HCT116 (cell line): Measurements from ENCODE around the gene NOS3. TPM values are rescaled to one million over a fixed set of nuclear protein-coding genes. Genes with fewer than 3 reads are reported as not detected.

Source experiments
- ATAC-seq: fragments of 200-7000 bp; cut with Tn5 transposase; 2 replicates; pipeline ENCODE4 v1.9.1; 2020; ENCODE audit warnings: mild to moderate bottlenecking, moderate library complexity
- BruUV-seq: library from RNA; stranded (reverse); fragments of 400-500 nt; replicated peaks from 2 replicates; lab custom pipeline; 2021; lab: Mats Ljungman, UMichigan
- CTCF ChIA-PET: fragments of 300-600 bp; sonication (Branson Sonifier 250); formaldehyde crosslinking; loops from one replicate; lab custom pipeline; 2021; ENCODE audit warnings: antibody characterized with exemption; lab: Charles Lee
- POLR2A ChIA-PET: fragments of 300-600, 350-600 bp; sonication (Branson Sonifier 250); formaldehyde crosslinking; loops from one replicate; lab custom pipeline; 2021; ENCODE audit warnings: antibody characterized with exemption; lab: Charles Lee
- RAD21 ChIA-PET, 2 experiments: fragments of 300-600 bp; sonication (Branson Sonifier 250); formaldehyde crosslinking; loops; one replicate each; lab custom pipeline; 2023; ENCODE audit warnings: low total read pairs in 2 of 2; ENCODE audit not compliant: uncharacterized antibody in 2 of 2, unreplicated experiment in 2 of 2, low non-redundant PET in 1 of 2; lab: Charles Lee
- DNase-seq: peaks from one replicate; pipeline ENCODE4 v3.0.0-alpha.2; 2010; ENCODE audit warnings: low read depth, low spot score
- H2AFZ ChIP-seq: fragments of 200-600 bp; shearing (Covaris generic), sonication (generic); 2 replicates; pipeline ENCODE4 v1.6.1; 2017; ENCODE audit warnings: low read depth, mixed run types, mixed read lengths, antibody characterized with exemption, low read length; ENCODE audit not compliant: poor library complexity, severe bottlenecking
- H3K27ac ChIP-seq: 2 replicates; pipeline ENCODE4 v1.5.1; 2012; ENCODE audit warnings: low read depth, low read length
- H3K27me3 ChIP-seq: fragments of 200-600 bp; sonication (generic); 2 replicates; pipeline ENCODE4 v1.6.1; 2016; ENCODE audit warnings: mixed run types, low read length, mixed read lengths; ENCODE audit not compliant: insufficient read depth
- H3K36me3 ChIP-seq, 2 experiments: fragments of 200-500 bp in 1 of 2; fragments of 200-600 bp in 1 of 2; sonication (Bioruptor generic) in 1 of 2; sonication (generic) in 1 of 2; 2 replicates each; pipeline versions ENCODE4 v1.5.1 to v1.6.1; 2014 to 2016; ENCODE audit warnings: low read length in 2 of 2, inconsistent platforms in 1 of 2, mixed read lengths in 1 of 2, mixed run types in 1 of 2; ENCODE audit not compliant: insufficient read depth in 2 of 2, control insufficient read depth in 1 of 2
- H3K4me1 ChIP-seq, 2 experiments: fragments of 200-600 bp in 1 of 2; sonication (generic) in 1 of 2; 2 replicates each; pipeline versions ENCODE4 v1.5.1 to v1.6.1; 2012 to 2017; ENCODE audit warnings: low read length in 2 of 2, inconsistent platforms in 1 of 2, mild to moderate bottlenecking in 1 of 2, mixed read lengths in 1 of 2, mixed run types in 1 of 2, moderate library complexity in 1 of 2; ENCODE audit not compliant: insufficient read depth in 2 of 2, control insufficient read depth in 1 of 2
- H3K4me2 ChIP-seq: fragments of 200-600 bp; sonication (generic); 2 replicates; pipeline ENCODE4 v1.6.1; 2017; ENCODE audit warnings: mixed run types, low read length, mixed read lengths
- H3K4me3 ChIP-seq, 2 experiments: fragments of 200-600 bp in 1 of 2; sonication (generic) in 1 of 2; replicated peaks in 1 of 2; 2 replicates each; pipeline ENCODE4 v1.5.1; 2011 to 2016; ENCODE audit warnings: low read length in 2 of 2, control low read depth in 1 of 2, low read depth in 1 of 2, mild to moderate bottlenecking in 1 of 2, mixed read lengths in 1 of 2, mixed run types in 1 of 2
- H3K79me2 ChIP-seq: fragments of 200-600 bp; sonication (generic); 2 replicates; pipeline ENCODE4 v1.6.1; 2017; ENCODE audit warnings: mild to moderate bottlenecking, mixed run types, low read length, moderate library complexity, mixed read lengths; ENCODE audit not compliant: insufficient read depth
- H3K9ac ChIP-seq: fragments of 200-600 bp; sonication (generic); 2 replicates; pipeline ENCODE4 v1.6.1; 2016; ENCODE audit warnings: low read length, mixed read lengths
- H3K9me2 ChIP-seq: fragments of 200-600 bp; sonication (generic), shearing (Covaris generic); 2 replicates; pipeline ENCODE4 v1.6.1; 2017; ENCODE audit warnings: mixed run types, mild to moderate bottlenecking, moderate library complexity; ENCODE audit not compliant: insufficient read depth
- H3K9me3 ChIP-seq, 2 experiments: fragments of 200-500 bp in 1 of 2; fragments of 200-600 bp in 1 of 2; sonication (Bioruptor generic) in 1 of 2; sonication (generic) in 1 of 2; 2 replicates each; pipeline ENCODE4 v1.6.1; 2014 to 2017; ENCODE audit warnings: low read length in 2 of 2, mixed read lengths in 2 of 2, inconsistent platforms in 1 of 2, low read depth in 1 of 2, mild to moderate bottlenecking in 1 of 2, mixed run types in 1 of 2, moderate library complexity in 1 of 2; ENCODE audit not compliant: control insufficient read depth in 1 of 2, insufficient read depth in 1 of 2
- H4K20me1 ChIP-seq: fragments of 200-600 bp; sonication (generic), shearing (Covaris generic); 2 replicates; pipeline ENCODE4 v1.6.1; 2017; ENCODE audit warnings: mixed run types, mild to moderate bottlenecking, moderate library complexity; ENCODE audit not compliant: insufficient read depth
- CBX3 ChIP-seq: IDR thresholded peaks from 2 replicates; pipeline ENCODE4 v1.6.1; 2012; ENCODE audit warnings: low read depth
- CEBPB ChIP-seq: IDR thresholded peaks from 2 replicates; pipeline ENCODE4 v1.6.1; 2012; ENCODE audit warnings: low read depth
- CTCF ChIP-seq, 3 experiments: fragments of 200-600 bp in 1 of 3; sonication (generic) in 1 of 3; IDR thresholded peaks in 2 of 3; conservative IDR thresholded peaks in 1 of 3; 2 replicates each; pipeline ENCODE4 v1.5.1; 2012 to 2017; ENCODE audit warnings: low read depth in 2 of 3, low read length in 2 of 3, antibody characterized with exemption in 1 of 3, borderline replicate concordance in 1 of 3, control low read depth in 1 of 3, mild to moderate bottlenecking in 1 of 3, mixed read lengths in 1 of 3, mixed run types in 1 of 3, moderate library complexity in 1 of 3; ENCODE audit not compliant: insufficient read depth in 1 of 3
- EZH2 ChIP-seq: fragments of 200-600 bp; sonication (generic); IDR thresholded peaks from 2 replicates; pipeline ENCODE4 v1.6.1; 2017; ENCODE audit warnings: antibody characterized with exemption, mixed run types
- EZH2phosphoT487 ChIP-seq: fragments of 200-600 bp; IDR thresholded peaks from 2 replicates; pipeline ENCODE4 v1.6.1; 2018; ENCODE audit warnings: antibody characterized with exemption, borderline replicate concordance
- FOSL1 ChIP-seq: IDR thresholded peaks from 2 replicates; pipeline ENCODE4 v1.6.1; 2012; ENCODE audit warnings: low read depth
- JUND ChIP-seq: IDR thresholded peaks from 2 replicates; pipeline ENCODE4 v1.6.1; 2012
- POLR2A ChIP-seq: IDR thresholded peaks from 2 replicates; pipeline ENCODE4 v1.7.0; 2011; ENCODE audit warnings: borderline replicate concordance; ENCODE audit not compliant: insufficient read depth, insufficient read length; ENCODE audit errors: extremely low read depth
- RAD21 ChIP-seq: IDR thresholded peaks from 2 replicates; pipeline ENCODE4 v1.6.1; 2012; ENCODE audit warnings: low read depth, mild to moderate bottlenecking
- REST ChIP-seq: IDR thresholded peaks from 2 replicates; pipeline ENCODE4 v1.6.1; 2012; ENCODE audit warnings: low read depth
- SRF ChIP-seq: IDR thresholded peaks from 2 replicates; pipeline ENCODE4 v1.6.1; 2012; ENCODE audit warnings: low read depth
- TCF7L2 ChIP-seq: IDR thresholded peaks from 2 replicates; pipeline ENCODE4 v1.7.0; 2011; ENCODE audit warnings: borderline replicate concordance, inconsistent platforms; ENCODE audit not compliant: insufficient read depth, insufficient read length; ENCODE audit errors: extremely low read depth
- ZNF274 ChIP-seq: fragments of 200-500 bp; sonication (Bioruptor generic); IDR thresholded peaks from 2 replicates; pipeline ENCODE4 v1.6.1; 2014; ENCODE audit warnings: mild to moderate bottlenecking, low read depth, low read length, inconsistent platforms
- intact Hi-C: fragments of 100-400 bp; cut with micrococcal nuclease; formaldehyde crosslinking; loops from 2 replicates; pipeline ENCODE4 v1.10.0; 2022
- total RNA-seq: library from RNA; stranded (reverse); gene quantifications from one replicate; pipeline ENCODE4 v1.2.1, GENCODE V29; 2021; ENCODE audit not compliant: unreplicated experiment
- TF ChIP-seq, protein P1 (sequence below): IDR thresholded peaks from 2 replicates; pipeline ENCODE4 v1.6.1; 2012

The NOS3 gene
- total RNA-seq, 1 experiment from 2014 or later, result 35.8 TPM

DNA sequence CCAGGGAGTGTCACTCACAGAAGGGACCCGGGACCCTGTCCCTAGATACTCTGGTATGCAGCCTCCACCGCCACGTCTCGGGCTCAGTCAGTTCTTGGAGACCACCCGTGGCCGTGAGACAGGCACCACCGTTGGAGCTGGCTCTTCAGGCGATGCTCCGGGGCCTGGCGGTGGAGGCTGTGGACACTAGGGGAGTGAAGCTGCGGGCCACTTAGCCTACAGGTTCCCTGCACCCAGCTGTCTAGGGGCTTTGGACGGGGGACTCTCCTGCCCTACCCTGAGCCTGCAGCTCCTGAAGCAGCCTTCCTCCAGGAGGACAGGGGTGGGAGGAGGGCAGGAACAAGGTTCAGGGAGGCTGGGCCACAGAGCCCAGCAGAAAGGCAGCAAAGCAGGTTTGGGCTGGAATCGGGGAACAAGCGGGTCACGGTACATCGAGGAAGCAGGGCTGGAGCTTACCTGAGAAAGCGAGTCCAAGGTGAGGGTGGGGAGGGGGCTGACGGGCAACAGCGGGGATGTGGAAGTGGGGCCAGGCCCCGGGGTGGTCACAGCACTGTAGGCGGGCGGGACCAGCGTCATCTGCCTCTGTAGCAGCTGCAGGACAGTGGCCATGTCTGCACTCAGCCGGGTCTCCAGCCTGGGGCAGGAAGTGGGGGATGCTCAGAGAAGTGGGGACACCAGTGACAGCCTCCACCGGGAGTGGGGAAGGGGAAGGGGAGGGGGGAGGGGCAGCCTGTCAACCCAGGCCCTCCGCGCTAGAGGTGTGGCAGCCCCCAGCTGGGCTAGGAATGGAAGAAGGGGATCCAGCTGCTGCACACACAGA lies 44.2 kb upstream of the NOS3 start:
- Histone ChIP-seq H3K4me2 (no peak overlapping the region), H3K36me3 (no peaks in the 10 kb centered on the region), H3K27me3 (no peaks in the 10 kb centered on the region), H4K20me1 (no peaks in the 10 kb centered on the region), H3K4me1 (peaks cover 3 to 11% of the 10 kb centered on the region in 2 experiments; a peak in 1 of 4 replicates), H3K9me2 (no peaks in the 10 kb centered on the region), H3K27ac (no peak overlapping the region), H3K9me3 (no peaks in the 10 kb centered on the region)
- POLR2A ChIA-PET, result no interaction called here
- DNase-seq, result no peak
- TF ChIP-seq CBX3 (no peak), EZH2 (no peak), FOSL1 (no peak), JUND (no peak)
- TF ChIP-seq, all 23 proteins: peak for 0
- intact Hi-C loops, result no loop called here
- H3K4me3 ChIP-seq, result no peak overlapping the region
- BruUV-seq, result no TSS peak
- H3K79me2 ChIP-seq, result no peaks in the 10 kb centered on the region
- RAD21 ChIA-PET, result no interaction called here
- H2AFZ ChIP-seq, result no peak overlapping the region
- no peak for ATAC-seq
- no peak overlapping the region for H3K9ac ChIP-seq
- CTCF ChIA-PET, result no interaction called here

- Histone ChIP-seq H2AFZ (no peak overlapping the region), H3K4me2 (no peak overlapping the region), H3K79me2 (no peaks in the 10 kb centered on the region), H3K27ac (no peak overlapping the region), H3K4me3 (no peak overlapping the region), H3K9me3 (no peaks in the 10 kb centered on the region), H3K27me3 (no peaks in the 10 kb centered on the region), H4K20me1 (no peaks in the 10 kb centered on the region), H3K4me1 (peaks cover 0 to 7% of the 10 kb centered on the region in 2 experiments; a peak in 1 of 4 replicates), H3K9ac (no peak overlapping the region), H3K36me3 (no peaks in the 10 kb centered on the region), H3K9me2 (no peaks in the 10 kb centered on the region)
- DNase-seq, result no peak
- intact Hi-C loops, result no loop called here
- BruUV-seq, result no TSS peak
- ChIA-PET POLR2A (no interaction called here), CTCF (no interaction called here), RAD21 (no interaction called here)
- ATAC-seq, result no peak
- no peak for TF ChIP-seq JUND
- TF ChIP-seq ZNF274, result no peak
- TF ChIP-seq EZH2phosphoT487, result no peak
- no peak for TF ChIP-seq RAD21
- TF ChIP-seq CBX3, result no peak
- TF ChIP-seq CTCF (IDR thresholded peaks at IDR 0.05 in 2 of 3, conservative IDR thresholded peaks at IDR 0.05 in 1 of 3; ENCODE audit: borderline replicate concordance in 1 of 3, insufficient read depth in 1 of 3, low read depth in 2 of 3, low read length in 2 of 3), result no peak
- no peak for TF ChIP-seq TCF7L2
- TF ChIP-seq POLR2A, result no peak
- TF ChIP-seq, protein P1, sequence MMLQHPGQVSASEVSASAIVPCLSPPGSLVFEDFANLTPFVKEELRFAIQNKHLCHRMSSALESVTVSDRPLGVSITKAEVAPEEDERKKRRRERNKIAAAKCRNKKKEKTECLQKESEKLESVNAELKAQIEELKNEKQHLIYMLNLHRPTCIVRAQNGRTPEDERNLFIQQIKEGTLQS, result no peak
- no peak for TF ChIP-seq CEBPB
- no peak for TF ChIP-seq SRF
- TF ChIP-seq REST, result no peak
Measured at GRCh38 chr7:150947241-150947745, 43.5 kb upstream of the NOS3 start.
